NCI-H69 (cell line): ENCODE data around the gene ACSL3.
A peak's percentile ranks its signal among the peaks of the same experiment; 100 is the strongest.
"Not testable (repeated sequence)": the region's sequence is repeated elsewhere in the genome, so short reads cannot be mapped to it uniquely, and the experiment has no call there.

ENCODE experiments used
- DNase-seq: peaks from one replicate; lab custom pipeline; 2025; lab: John Stamatoyannopoulos, UW

ACSL3 gene

DNA sequence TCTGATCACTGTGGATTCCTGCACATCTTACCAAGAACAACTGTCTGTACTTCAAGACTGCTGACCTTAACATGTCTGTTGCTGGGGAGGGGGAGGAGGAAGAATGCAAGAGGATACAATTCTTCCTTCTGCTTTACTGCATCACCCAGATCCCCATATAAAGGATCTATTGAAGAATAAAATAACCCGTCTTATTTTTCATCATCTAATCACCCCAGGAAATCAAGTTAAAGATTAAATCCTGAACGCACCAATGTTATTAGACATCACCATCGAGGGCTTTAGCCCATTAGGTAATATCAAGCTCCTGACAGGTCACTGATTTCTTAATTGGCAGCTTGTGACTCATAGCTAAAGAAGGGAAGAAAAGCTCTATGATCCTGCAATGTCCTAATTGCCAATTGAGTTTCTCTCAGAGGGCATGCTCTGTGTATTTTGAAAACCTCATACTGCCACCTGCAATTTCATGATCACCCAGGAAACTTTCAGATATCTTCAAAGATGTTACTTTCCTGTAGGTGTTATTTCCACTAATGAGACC is 115.8 kb downstream of the ACSL3 start:
- DNase-seq = no peak

DNA sequence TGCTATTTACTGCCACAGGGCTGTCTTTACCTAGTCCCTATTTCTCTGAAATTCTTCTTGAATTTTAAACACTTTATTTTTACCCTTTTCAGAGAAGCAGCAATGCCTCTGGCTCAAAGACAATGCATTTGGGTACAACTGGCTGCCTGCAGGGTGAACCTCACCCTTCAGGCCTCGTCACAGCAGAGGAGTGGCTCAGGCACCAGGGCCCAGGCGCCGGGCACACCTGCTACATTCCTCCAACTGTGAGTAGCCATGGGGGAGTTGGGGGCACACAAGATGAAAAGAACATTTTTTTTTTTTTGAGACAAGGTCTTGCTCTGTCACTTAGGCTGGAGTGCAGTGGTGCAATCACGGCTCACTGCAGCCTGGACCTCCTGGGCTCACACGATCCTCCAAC is 116.3 kb downstream of the ACSL3 start:
- DNase-seq = no peak

DNA sequence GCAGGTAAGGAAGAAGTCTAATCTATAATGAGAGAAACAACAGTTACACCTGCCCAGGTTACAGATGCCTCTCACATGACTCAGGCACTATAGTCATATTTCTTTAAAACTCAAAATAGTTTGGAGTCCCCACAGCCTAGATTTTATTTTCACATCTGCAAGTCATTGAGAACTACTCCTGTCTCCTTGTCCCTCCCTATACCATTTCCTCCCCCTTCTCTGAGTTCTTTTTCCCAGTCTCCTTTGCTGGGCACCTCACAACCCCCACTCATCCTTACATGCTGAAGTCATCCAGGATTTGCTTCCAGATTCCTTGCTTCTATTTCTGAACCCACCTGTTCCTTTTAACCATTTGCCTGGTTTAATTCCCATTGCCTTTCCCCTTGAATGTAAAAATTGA is 118.0 kb downstream of the ACSL3 start:
- DNase-seq = no peak

DNA sequence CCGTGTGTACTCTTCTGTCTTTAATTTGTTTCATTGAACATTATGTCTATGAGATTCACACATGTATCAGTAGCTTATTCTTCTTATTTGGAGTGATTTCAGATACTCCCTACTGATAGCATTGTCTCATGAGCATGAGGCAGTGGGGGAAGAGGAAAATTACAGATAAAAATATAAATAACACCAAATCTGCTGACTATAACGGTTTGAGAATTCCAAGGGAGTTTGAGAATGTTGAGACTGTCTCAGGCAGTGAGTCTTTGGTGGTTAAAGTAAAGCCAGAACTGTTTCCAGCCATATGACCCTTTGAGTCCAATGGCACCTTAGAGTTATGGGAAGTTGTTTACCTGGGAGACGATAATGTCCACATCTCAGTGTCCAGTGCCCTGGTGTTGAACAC is 118.6 kb downstream of the ACSL3 start:
- no peak for DNase-seq

DNA sequence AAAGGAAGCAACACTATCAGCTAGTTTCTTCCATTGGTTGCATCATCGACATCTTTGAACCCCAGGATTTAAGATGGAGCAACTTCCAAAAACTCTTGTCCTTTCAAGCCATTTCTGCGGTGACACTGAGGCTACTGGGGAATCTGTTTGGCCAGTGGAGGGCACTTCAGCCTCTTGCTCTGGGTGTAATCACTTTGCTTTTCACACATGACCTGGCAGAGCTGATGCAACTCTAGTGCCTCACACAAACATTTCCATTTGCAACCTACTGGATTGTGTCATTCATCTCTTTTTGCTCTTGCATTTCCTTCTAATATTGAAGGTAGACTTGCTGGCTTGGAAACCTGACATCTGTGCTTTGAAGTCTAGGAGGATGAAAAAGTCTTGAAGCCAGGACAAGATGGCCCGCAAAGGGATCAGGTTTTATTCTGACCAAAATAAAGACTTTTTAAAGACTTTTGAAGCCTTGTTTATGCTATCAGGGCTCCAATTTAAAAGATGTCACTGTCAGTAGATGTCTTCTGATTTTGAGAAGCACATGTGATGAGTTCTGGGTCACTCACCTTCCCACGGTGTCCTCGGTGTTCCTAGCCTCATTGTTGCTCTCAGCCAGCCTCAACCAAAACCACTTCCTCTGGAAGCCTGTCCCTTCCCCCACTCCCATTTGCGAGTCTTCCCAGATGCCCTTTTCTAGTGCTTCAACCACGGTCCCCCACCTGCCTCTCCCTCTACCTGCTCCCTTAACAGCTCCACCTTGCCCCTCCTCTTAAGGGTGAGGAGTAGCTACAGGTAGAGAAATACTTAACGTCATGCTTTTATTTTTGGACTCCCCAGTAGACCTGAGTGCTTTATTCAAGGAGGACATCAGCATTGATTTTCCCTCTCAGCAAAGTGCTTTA is 121.4 kb downstream of the ACSL3 start:
- peak; percentile 48 for DNase-seq

DNA sequence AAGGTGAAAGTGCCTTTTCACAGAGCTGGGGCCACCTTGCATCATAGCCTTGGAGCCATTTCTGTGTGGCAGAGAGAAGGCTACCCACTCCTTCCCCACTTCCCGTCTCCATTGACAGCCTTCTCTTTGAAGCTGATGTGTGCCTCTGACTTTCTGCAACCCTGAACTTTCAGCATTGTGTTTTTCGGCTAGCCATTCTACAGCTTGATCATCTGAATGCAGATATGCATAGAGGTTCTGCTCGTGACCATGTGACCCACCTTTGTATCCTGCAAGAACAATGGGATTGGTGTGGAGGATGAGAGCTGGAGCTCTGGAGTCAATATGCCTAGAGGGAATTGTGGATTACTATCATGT is 122.1 kb downstream of the ACSL3 start:
- no peak for DNase-seq

DNA sequence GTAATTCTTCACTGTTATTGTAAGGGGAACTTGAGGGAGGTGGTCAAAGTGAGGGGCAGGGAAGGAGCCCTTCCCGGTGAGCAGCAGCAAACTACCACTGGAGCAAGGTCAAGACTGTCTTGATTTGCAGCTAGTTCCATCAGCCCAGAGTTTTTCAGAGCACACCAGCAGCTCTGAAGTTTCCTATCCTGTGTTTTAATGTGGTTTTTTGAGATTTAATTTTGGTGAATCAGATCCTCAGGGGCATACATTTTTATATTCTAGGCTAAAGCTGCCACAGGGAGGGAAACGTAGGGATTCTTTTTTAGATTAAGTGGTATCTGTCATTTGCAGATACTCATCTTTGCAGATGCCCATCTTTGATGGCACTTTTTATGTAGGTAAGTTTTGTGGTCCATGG is 124.1 kb downstream of the ACSL3 start:
- no peak for DNase-seq

DNA sequence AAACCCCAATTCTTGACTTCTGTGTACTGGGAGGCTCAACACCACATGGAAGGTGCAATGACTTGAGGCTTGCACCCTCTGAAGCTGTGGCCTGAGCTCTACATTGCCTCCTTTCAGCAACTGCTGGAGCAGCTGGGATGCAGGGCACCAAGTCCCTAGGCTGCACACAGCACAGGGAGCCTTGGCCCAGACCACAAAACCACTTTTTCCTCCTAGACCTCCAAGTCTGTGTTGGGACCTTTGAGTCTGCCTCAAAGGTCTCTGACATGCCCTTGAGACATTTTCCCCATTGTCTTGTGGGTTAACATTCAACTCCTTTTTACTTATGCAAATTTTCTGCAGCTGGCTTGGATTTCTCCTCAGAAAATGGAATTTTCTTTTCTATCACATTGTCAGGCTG is 128.6 kb downstream of the ACSL3 start:
- DNase-seq = no peak

DNA sequence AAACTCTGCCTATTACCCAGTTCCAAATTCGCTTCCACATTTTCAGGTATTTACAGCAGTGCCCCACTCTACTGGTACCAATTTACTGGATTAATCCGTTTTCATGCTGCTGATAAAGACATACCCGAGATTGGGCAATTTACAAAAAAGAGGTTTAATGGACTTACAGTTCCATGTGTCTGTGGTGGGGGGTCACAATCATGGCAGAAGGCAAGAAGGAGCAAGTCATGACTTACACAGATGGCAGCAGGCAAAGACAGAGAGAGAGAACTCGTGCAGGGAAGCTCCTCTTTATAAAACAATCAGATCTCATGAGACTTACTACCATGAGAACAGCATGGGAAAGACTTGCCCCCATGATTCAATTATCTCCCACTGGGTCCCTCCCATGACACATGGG is 129.4 kb downstream of the ACSL3 start:
- DNase-seq = not testable (repeated sequence)

DNA sequence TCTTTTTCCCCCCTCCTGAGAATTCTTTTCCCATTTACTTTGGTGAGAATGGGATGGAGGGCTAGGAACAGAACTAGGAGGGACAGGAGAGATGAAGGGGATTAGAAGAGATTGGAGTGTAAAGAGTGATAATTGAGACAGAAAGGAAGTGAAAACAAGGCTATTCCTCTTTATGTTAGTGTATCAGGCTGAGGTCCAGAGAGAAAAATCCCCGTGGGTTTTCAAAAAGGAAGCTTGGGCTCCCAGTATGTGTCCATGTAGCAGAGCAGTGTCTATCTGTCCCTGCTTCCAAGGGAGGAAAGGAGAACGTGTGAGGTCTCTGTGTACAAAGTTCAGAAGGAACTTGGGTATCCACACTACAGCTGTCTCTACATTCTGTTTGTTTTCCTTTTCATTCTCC is 131.3 kb downstream of the ACSL3 start:
- no peak for DNase-seq
